ENCODE measurements around the gene RNASE8.

DNA sequence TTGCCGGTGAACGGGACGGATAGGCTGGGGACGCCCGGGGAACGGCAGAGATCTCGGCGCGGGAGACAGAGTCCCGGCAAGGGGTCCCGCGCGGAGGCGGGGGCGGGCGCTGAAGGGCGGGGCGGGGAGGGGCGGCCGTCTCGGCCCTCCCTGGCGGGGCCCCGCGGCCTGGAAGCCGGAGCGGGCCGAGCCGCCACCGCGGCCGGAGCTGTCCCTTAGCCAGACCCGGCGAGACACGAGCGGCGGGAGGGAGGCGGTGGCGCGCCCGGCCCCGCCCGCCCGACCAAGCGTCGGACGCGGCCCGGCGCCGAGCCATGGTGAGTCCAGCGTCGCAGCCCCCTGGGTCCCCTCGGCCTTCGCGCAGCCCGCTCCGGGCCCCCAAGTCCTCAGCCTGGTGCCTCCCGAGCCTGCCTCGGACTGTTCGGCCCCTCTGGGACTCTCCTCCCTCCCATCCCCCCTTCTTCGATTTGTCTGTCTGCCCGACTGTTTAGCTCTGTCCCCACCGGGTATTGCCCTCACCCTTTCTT lies 12.5 kb downstream of the RNASE8 start, which contains the start of gene ARHGEF40:
- TF ChIP-seq, protein P1, sequence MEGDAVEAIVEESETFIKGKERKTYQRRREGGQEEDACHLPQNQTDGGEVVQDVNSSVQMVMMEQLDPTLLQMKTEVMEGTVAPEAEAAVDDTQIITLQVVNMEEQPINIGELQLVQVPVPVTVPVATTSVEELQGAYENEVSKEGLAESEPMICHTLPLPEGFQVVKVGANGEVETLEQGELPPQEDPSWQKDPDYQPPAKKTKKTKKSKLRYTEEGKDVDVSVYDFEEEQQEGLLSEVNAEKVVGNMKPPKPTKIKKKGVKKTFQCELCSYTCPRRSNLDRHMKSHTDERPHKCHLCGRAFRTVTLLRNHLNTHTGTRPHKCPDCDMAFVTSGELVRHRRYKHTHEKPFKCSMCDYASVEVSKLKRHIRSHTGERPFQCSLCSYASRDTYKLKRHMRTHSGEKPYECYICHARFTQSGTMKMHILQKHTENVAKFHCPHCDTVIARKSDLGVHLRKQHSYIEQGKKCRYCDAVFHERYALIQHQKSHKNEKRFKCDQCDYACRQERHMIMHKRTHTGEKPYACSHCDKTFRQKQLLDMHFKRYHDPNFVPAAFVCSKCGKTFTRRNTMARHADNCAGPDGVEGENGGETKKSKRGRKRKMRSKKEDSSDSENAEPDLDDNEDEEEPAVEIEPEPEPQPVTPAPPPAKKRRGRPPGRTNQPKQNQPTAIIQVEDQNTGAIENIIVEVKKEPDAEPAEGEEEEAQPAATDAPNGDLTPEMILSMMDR (IDR thresholded peaks at IDR 0.05; ENCODE audit: poor library complexity): no peak
- no peak for TF ChIP-seq EZH2phosphoT487 (IDR thresholded peaks at IDR 0.05; ENCODE audit: low read depth, severe bottlenecking, unreplicated experiment)
